ENCODE measurements around the gene MAJIN. TPM values are rescaled to one million over a fixed set of nuclear protein-coding genes. Genes with fewer than 3 reads are reported as not detected.

The MAJIN gene
- total and polyA plus RNA-seq, 4 donors: 0.09 to 0.31 TPM; not detected in 2

DNA sequence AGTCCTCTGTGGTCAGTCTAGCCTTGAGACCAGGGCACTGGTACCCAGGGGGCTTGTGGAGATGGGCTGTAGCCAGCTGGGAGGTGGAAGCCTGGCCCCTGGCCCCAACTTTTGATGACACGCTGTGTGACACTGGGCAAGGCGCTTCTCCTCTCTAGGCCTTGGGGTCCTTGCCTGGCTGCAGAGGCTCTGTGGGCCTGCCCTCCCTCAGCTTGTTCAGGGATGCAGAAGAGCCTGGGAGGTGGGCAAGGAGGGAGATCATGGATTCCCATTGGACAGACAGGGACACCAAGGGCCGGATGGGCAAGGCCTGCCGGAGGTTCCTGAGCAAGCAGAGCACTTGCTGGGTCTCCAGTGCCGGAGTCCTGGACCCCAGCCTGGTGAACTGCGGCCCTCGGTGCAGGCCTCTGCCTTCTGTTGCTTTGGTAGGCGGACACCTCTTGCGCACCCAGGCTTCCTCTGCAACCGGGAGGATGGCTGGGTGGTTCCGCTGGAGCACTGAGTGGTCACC lies 48.7 kb downstream of the MAJIN start:
- no peaks in the 10 kb centered on the region for H3K27me3 ChIP-seq (ENCODE audit: control insufficient read depth in 4 of 4, insufficient read depth in 4 of 4, low read length in 3 of 4)
- no peak overlapping the region for H3K27ac ChIP-seq (ENCODE audit: low read depth in 1 of 2, low read length in 2 of 2)
- no peak for DNase-seq (ENCODE audit: low spot score)
- H3K4me3 ChIP-seq (ENCODE audit: low read depth in 1 of 3, low read length in 3 of 3): no peak overlapping the region
- H3K9ac ChIP-seq (ENCODE audit: low read depth in 1 of 2, low read length in 2 of 2): no peak overlapping the region
- TF ChIP-seq, protein P1, sequence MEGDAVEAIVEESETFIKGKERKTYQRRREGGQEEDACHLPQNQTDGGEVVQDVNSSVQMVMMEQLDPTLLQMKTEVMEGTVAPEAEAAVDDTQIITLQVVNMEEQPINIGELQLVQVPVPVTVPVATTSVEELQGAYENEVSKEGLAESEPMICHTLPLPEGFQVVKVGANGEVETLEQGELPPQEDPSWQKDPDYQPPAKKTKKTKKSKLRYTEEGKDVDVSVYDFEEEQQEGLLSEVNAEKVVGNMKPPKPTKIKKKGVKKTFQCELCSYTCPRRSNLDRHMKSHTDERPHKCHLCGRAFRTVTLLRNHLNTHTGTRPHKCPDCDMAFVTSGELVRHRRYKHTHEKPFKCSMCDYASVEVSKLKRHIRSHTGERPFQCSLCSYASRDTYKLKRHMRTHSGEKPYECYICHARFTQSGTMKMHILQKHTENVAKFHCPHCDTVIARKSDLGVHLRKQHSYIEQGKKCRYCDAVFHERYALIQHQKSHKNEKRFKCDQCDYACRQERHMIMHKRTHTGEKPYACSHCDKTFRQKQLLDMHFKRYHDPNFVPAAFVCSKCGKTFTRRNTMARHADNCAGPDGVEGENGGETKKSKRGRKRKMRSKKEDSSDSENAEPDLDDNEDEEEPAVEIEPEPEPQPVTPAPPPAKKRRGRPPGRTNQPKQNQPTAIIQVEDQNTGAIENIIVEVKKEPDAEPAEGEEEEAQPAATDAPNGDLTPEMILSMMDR (IDR thresholded peaks at IDR 0.05; ENCODE audit: low read depth, low read length, missing input control): no peak
- TF ChIP-seq TAF1 (conservative IDR thresholded peaks at IDR 0.05): no peak
- no peak for TF ChIP-seq HNF4G (IDR thresholded peaks at IDR 0.05)
- TF ChIP-seq, protein P2, sequence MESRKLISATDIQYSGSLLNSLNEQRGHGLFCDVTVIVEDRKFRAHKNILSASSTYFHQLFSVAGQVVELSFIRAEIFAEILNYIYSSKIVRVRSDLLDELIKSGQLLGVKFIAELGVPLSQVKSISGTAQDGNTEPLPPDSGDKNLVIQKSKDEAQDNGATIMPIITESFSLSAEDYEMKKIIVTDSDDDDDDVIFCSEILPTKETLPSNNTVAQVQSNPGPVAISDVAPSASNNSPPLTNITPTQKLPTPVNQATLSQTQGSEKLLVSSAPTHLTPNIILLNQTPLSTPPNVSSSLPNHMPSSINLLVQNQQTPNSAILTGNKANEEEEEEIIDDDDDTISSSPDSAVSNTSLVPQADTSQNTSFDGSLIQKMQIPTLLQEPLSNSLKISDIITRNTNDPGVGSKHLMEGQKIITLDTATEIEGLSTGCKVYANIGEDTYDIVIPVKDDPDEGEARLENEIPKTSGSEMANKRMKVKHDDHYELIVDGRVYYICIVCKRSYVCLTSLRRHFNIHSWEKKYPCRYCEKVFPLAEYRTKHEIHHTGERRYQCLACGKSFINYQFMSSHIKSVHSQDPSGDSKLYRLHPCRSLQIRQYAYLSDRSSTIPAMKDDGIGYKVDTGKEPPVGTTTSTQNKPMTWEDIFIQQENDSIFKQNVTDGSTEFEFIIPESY (IDR thresholded peaks at IDR 0.05): no peak
- no peaks in the 10 kb centered on the region for H3K36me3 ChIP-seq (ENCODE audit: control insufficient read depth in 4 of 4, insufficient read depth in 3 of 4, low read depth in 1 of 4, low read length in 3 of 4)
- peaks cover 1 to 20% (median 10%) of the 10 kb centered on the region in 4 donors for H3K4me1 ChIP-seq (ENCODE audit: control insufficient read depth in 4 of 4, insufficient read depth in 4 of 4, low read length in 3 of 4)
- WGBS: 95% methylated on average over 11 of the region's 11 CpGs
- H3K9me3 ChIP-seq (ENCODE audit: control insufficient read depth in 4 of 4, low read length in 3 of 4): no peaks in the 10 kb centered on the region

DNA sequence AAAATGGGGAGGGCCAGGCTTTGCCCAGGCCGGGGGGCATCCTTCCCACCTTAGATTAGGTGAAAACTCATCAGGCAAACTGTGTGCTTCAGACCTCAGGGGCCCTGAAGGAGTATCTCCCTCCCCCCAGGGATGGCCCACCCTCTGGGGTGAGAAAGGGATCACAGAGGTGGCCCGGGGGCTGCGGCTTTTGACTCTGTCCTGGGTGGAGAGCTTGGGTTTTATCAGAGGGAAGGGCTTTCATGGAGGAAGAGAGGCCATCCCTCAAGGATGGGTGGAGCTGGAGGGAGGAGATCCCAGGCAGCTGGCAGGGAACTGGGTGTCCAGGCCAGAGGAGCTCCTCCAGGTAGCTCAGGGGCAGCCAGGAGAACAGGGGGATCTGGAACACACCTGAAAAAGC lies 50.5 kb downstream of the MAJIN start:
- Histone ChIP-seq H3K9me3 (ENCODE audit: control insufficient read depth in 4 of 4, low read length in 3 of 4) (no peaks in the 10 kb centered on the region), H3K4me3 (ENCODE audit: low read depth in 1 of 3, low read length in 3 of 3) (no peak overlapping the region), H3K27ac (ENCODE audit: low read depth in 1 of 2, low read length in 2 of 2) (no peak overlapping the region), H3K36me3 (ENCODE audit: control insufficient read depth in 4 of 4, insufficient read depth in 3 of 4, low read depth in 1 of 4, low read length in 3 of 4) (no peaks in the 10 kb centered on the region), H3K9ac (ENCODE audit: low read depth in 1 of 2, low read length in 2 of 2) (no peak overlapping the region), H3K27me3 (ENCODE audit: control insufficient read depth in 4 of 4, insufficient read depth in 4 of 4, low read length in 3 of 4) (no peaks in the 10 kb centered on the region), H3K4me1 (ENCODE audit: control insufficient read depth in 4 of 4, insufficient read depth in 4 of 4, low read length in 3 of 4) (peaks cover 1 to 28% (median 14%) of the 10 kb centered on the region in 4 donors)
- TF ChIP-seq NR2F2 (IDR thresholded peaks at IDR 0.05) (no peak), GABPA (IDR thresholded peaks at IDR 0.05 in 1 of 2, conservative IDR thresholded peaks at IDR 0.05 in 1 of 2) (no peak), EGR1 (IDR thresholded peaks at IDR 0.05; ENCODE audit: low read depth in 2 of 2) (no peak), RXRA (IDR thresholded peaks at IDR 0.05) (no peak), HNF4G (IDR thresholded peaks at IDR 0.05) (no peak), TAF1 (conservative IDR thresholded peaks at IDR 0.05) (no peak), FOXA2 (IDR thresholded peaks at IDR 0.05) (no peak), FOXA1 (IDR thresholded peaks at IDR 0.05) (no peak)
- TF ChIP-seq, protein P2 (IDR thresholded peaks at IDR 0.05): no peak
- TF ChIP-seq, protein P1 (IDR thresholded peaks at IDR 0.05; ENCODE audit: low read depth, low read length, missing input control): no peak
- WGBS: 55% methylated on average over 3 of the region's 3 CpGs
- no peak for DNase-seq (ENCODE audit: low spot score)

Measured in liver (tissue), 9 donors.